NCI-H187 treated with DMSO at 0.1 percent for 48 hours (cell line): ENCODE measurements around the gene PHGDH.
"Not testable (repeated sequence)": the region's sequence is repeated elsewhere in the genome, so short reads cannot be mapped to it uniquely, and the experiment has no call there.

Source experiments
- DNase-seq: peaks from one replicate; lab custom pipeline; 2025; lab: John Stamatoyannopoulos, UW

Gene PHGDH

GRCh38 chr1:119700326-119700725 lies 11.4 kb upstream of the PHGDH start:
- no peak for DNase-seq

DNA sequence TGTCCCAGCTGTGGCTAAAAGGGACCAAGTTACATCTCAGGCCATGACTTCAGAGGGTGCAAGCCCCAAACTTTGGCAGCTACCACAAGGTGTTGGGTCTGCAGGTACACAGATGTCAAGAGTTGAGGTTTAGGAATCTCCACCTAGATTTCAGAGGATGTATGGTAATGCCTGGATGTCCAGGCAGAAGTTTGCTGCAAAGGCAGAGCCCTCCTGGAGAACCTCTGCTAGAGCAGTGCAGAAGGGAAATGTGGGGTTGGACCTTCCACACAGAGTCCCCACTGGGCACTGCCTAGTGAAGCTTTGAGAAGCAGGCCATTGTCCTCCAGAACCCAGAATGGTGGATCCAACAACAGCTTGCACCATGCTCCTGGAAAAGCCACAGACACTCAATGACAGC lies 10.1 kb upstream of the PHGDH start:
- no peak for DNase-seq

- DNase-seq = no peak
Measured at GRCh38 chr1:119702384-119702783, 9.3 kb upstream of the PHGDH start.

- no peak for DNase-seq
Measured at GRCh38 chr1:119703666-119704450, 7.9 kb upstream of the PHGDH start.

- DNase-seq = not testable (repeated sequence)
Measured at GRCh38 chr1:119706599-119706998, 5.1 kb upstream of the PHGDH start.

- not testable (repeated sequence) for DNase-seq
Measured at GRCh38 chr1:119711356-119711803, 354 bp upstream of the PHGDH start.

- DNase-seq = no peak
Measured at GRCh38 chr1:119712342-119713038, 756 bp downstream of the PHGDH start.

DNA sequence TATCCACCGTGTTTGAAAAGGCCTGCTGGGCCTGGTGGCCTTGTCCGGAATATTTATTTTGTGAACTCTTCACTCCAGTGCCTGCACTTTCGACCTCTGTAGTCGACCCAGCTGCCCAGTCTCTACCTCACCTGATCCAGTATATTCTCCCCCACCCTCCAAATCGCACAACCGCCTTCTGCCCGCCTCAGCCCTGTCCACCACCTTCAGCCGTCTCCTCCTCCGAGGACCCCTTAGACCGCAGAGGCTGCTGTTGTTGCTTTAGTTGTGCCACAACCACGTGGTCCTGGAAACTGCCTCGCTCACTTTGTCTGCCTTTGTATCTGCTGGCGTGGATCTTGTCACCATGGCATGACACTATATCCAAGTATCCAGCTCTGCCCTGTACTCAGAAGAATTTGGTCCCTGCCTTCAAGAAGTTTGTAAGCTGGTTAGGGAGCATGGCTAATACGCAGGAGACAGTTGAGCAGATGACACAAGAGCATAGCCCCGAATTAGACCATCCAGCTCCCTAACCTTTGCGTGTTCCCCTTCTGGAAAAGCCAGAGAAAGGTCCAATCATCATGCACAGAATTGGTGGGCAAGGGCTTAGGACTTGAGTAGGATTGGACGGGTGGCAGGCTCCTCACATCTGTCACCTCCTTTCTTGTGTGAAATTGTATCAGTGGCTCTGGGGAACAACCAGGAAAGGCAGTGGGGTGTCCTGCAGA lies 1.5 kb downstream of the PHGDH start:
- no peak for DNase-seq

- DNase-seq = no peak
Measured at GRCh38 chr1:119713749-119714456, 2.2 kb downstream of the PHGDH start.

- no peak for DNase-seq
Measured at GRCh38 chr1:119714583-119714982, 2.8 kb downstream of the PHGDH start.

DNA sequence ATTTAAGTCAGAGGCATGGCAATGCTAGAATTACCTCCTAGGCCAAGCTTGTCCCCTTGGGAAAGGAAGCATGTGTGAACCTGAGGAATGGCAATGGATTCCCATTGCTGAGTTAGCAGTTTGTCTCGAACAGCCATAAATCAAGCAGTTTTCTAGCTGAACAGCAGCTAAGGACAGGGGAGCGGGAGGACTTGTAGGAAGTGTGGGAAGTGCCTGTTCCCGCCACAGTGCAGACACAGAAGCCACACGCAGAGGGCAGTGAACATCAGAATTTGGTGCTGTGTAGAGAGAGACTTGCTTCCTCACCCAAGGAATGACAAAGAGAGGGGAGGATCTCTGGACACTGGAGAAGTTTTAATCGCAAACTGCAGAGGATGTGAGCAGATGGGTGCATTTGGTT lies 3.8 kb downstream of the PHGDH start:
- no peak for DNase-seq

GRCh38 chr1:119718409-119718808 lies 6.7 kb downstream of the PHGDH start:
- DNase-seq = no peak

- DNase-seq = no peak
Measured at GRCh38 chr1:119718972-119719371, 7.2 kb downstream of the PHGDH start.

GRCh38 chr1:119720866-119721440 lies 9.2 kb downstream of the PHGDH start:
- DNase-seq = no peak

GRCh38 chr1:119721896-119722295 lies 10.2 kb downstream of the PHGDH start:
- no peak for DNase-seq

GRCh38 chr1:119724611-119725218 lies 13.0 kb downstream of the PHGDH start:
- DNase-seq = no peak

GRCh38 chr1:119725626-119726025 lies 13.9 kb downstream of the PHGDH start:
- DNase-seq = no peak

GRCh38 chr1:119727991-119728390 lies 16.3 kb downstream of the PHGDH start:
- no peak for DNase-seq

DNA sequence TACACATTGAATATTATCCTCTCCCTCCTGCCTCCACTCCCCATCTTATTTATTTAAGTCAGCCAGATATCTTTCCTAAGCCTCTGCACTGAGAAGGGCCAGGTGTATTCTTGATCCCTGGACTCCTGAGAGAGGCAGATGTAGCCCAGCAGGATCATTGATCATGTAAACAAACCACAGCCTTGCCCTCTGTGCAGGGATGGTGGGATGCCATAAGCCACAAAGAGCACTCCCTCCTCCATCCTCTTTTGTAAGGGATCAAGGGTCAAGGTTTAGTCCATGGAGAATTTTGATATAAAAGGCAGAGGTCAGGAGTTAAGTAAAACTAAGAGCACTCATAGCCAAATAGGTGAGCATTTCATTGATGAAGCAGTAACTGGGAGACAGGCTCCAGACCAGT lies 17.3 kb downstream of the PHGDH start:
- no peak for DNase-seq

DNA sequence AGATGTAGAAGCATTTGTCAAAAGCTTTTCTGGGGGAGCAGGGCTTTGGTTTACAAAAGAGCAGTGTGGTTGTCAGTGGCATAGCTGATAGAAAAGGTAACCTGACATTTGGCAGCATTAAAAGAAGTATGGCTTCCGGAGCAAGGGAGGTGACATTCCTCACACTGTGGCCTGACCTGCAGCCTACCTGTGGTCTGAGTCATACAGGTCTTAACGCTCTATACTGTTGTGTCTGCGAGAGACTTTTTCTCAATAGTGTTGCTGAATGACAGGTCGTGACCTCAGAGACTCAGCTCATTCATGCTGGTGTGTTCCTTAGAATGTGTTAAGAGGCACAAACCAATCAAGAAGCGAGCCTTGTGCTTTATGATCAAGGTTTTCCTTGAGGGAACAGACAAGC lies 19.3 kb downstream of the PHGDH start:
- DNase-seq = no peak

DNA sequence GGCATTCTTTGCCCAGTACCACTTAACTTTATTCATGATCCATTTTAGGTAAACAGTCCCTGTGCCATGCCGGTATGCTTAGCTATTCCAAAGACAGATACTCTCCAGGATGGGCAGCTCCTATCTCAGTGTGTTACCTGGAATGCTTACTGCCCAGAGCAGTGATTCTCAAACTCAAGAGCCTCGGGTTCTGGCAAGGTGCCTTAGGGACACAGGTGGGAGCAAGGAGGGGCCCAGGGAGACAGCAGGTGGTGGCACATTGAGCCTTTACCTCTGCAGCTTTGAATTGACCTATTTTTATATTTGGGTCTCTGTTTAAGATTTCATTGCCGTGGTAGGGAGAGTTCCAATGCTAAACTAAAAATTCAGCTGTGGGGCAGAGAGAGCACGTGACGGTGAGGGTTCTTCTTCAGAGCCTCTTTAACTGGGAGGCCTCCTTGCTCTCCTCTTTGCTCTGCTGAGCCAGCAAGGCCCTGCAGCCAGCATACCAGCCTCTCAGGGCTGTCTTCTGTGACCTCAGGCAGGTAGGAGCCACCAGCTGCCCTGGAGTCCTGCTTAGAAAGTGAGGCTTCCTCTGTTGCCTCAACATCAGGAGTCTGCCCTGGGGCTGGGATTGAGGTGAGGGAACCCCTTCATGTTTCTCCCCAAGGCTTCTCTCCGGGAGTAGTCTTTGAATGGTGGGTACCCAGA lies 20.2 kb downstream of the PHGDH start:
- DNase-seq = no peak
